Prostate gland (tissue), 2 donors: ENCODE data around the gene CNTN6.

Experiments
- CTCF ChIP-seq, 4 experiments: fragments of 200-600 bp in 2 of 4; fragments of 450-650 bp in 2 of 4; sonication (generic) in 2 of 4; IDR thresholded peaks; 1 replicate in 3 of 4; 2 replicates in 1 of 4; pipeline ENCODE4 v1.5.1; 2016 to 2019; ENCODE audit warnings: antibody characterized with exemption in 4 of 4, mild to moderate bottlenecking in 2 of 4, moderate library complexity in 2 of 4
- POLR2A ChIP-seq: fragments of 450-650 bp; IDR thresholded peaks from one replicate; pipeline ENCODE4 v1.6.1; 2016; ENCODE audit warnings: antibody characterized with exemption, mild to moderate bottlenecking

GRCh38 chr3:1179146-1179545, 86.3 kb downstream of the CNTN6 start:
- TF ChIP-seq CTCF (IDR thresholded peaks at IDR 0.05) (no peak), POLR2A (no peak)
